Neural crest cell (in vitro differentiated cells): Measurements from ENCODE around the gene SLC18A2. TPM values are rescaled to one million over a fixed set of nuclear protein-coding genes. Genes with fewer than 3 reads are reported as not detected.

Experiments used
- DNase-seq: peaks from one replicate; pipeline ENCODE4 v3.0.0; 2021; ENCODE audit warnings: low read depth, mixed read lengths, low spot score
- H3K27ac Mint-ChIP-seq: one replicate; pipeline ENCODE4 v1.8.0; 2021; ENCODE audit warnings: mild to moderate bottlenecking, mixed read lengths; ENCODE audit not compliant: unreplicated experiment
- H3K27me3 Mint-ChIP-seq: 2 replicates; pipeline ENCODE4 v1.8.0; 2021; ENCODE audit warnings: low read depth, mild to moderate bottlenecking, mixed read lengths
- H3K36me3 Mint-ChIP-seq: 2 replicates; pipeline ENCODE4 v1.8.0; 2021; ENCODE audit warnings: low read depth, mild to moderate bottlenecking, mixed read lengths
- H3K4me1 Mint-ChIP-seq: 2 replicates; pipeline ENCODE4 v1.8.0; 2021; ENCODE audit warnings: mixed read lengths
- H3K4me3 Mint-ChIP-seq: one replicate; pipeline ENCODE4 v1.8.0; 2021; ENCODE audit warnings: mild to moderate bottlenecking, mixed read lengths
- H3K9me3 Mint-ChIP-seq: 2 replicates; pipeline ENCODE4 v1.8.0; 2021; ENCODE audit warnings: mixed read lengths
- CTCF ChIP-seq: fragments of 200-600 bp; sonication (generic); conservative IDR thresholded peaks from 2 replicates; pipeline ENCODE4 v1.5.0; 2021; ENCODE audit warnings: antibody characterized with exemption, mild to moderate bottlenecking
- total RNA-seq: library from RNA; stranded (reverse); gene quantifications from 2 replicates; pipeline ENCODE4 v1.2.1, GENCODE V29; 2021

Gene SLC18A2
- total RNA-seq, 1 donor from 2014 or later, result 0.05 TPM

GRCh38 chr10:117248750-117249465 is 8.0 kb downstream of the SLC18A2 start:
- Mint-ChIP-seq H3K27me3 (peaks cover 44% of the 10 kb centered on the region), H3K4me3 (no peak overlapping the region), H3K27ac (no peak overlapping the region), H3K9me3 (no peaks in the 10 kb centered on the region), H3K36me3 (no peaks in the 10 kb centered on the region), H3K4me1 (peaks cover 17% of the 10 kb centered on the region)
- no peak for TF ChIP-seq CTCF
- no peak for DNase-seq

GRCh38 chr10:117249493-117250093 is 8.7 kb downstream of the SLC18A2 start:
- Mint-ChIP-seq H3K4me1 (peaks cover 18% of the 10 kb centered on the region), H3K36me3 (no peaks in the 10 kb centered on the region), H3K4me3 (no peak overlapping the region), H3K27ac (no peak overlapping the region), H3K27me3 (peaks cover 37% of the 10 kb centered on the region), H3K9me3 (no peaks in the 10 kb centered on the region)
- TF ChIP-seq CTCF, result no peak
- no peak for DNase-seq

GRCh38 chr10:117250411-117250810 is 9.5 kb downstream of the SLC18A2 start:
- no peak for TF ChIP-seq CTCF
- Mint-ChIP-seq H3K36me3 (no peaks in the 10 kb centered on the region), H3K27me3 (peaks cover 29% of the 10 kb centered on the region), H3K4me1 (peaks cover 23% of the 10 kb centered on the region), H3K4me3 (no peak overlapping the region), H3K9me3 (no peaks in the 10 kb centered on the region), H3K27ac (no peak overlapping the region)
- DNase-seq, result no peak

GRCh38 chr10:117253908-117254307 is 13.0 kb downstream of the SLC18A2 start:
- Mint-ChIP-seq H3K9me3 (no peaks in the 10 kb centered on the region), H3K36me3 (no peaks in the 10 kb centered on the region), H3K27me3 (peaks cover 18% of the 10 kb centered on the region), H3K4me3 (no peak overlapping the region), H3K4me1 (peaks cover 35% of the 10 kb centered on the region), H3K27ac (no peak overlapping the region)
- no peak for DNase-seq
- no peak for TF ChIP-seq CTCF

GRCh38 chr10:117254338-117254737 is 13.4 kb downstream of the SLC18A2 start:
- no peak for TF ChIP-seq CTCF
- no peak for DNase-seq
- Mint-ChIP-seq H3K4me3 (no peak overlapping the region), H3K27me3 (peaks cover 16% of the 10 kb centered on the region), H3K4me1 (peaks cover 37% of the 10 kb centered on the region), H3K36me3 (no peaks in the 10 kb centered on the region), H3K27ac (no peak overlapping the region), H3K9me3 (no peaks in the 10 kb centered on the region)
